Measurements from ENCODE around the gene BAX. TPM values are rescaled to one million over a fixed set of nuclear protein-coding genes. Genes with fewer than 3 reads are reported as not detected.
"Not testable (repeated sequence)": the region's sequence is repeated elsewhere in the genome, so short reads cannot be mapped to it uniquely, and the experiment has no call there.

Gene BAX
- total RNA-seq, 1 donor from 2014 or later: 20.4 TPM

- H3K4me1 ChIP-seq (ENCODE audit: control insufficient read depth in 3 of 3, insufficient read depth in 3 of 3, low read length in 3 of 3); H3K9me3 ChIP-seq (ENCODE audit: control insufficient read depth in 3 of 3, low read length in 3 of 3); H3K27me3 ChIP-seq (ENCODE audit: control insufficient read depth in 3 of 3, insufficient read depth in 3 of 3, low read length in 3 of 3); H3K36me3 ChIP-seq (ENCODE audit: control insufficient read depth in 3 of 3, insufficient read depth in 3 of 3, low read length in 3 of 3); H3K4me3 ChIP-seq (ENCODE audit: low read length in 3 of 3); H3K27ac ChIP-seq (ENCODE audit: low read depth, low read length); H3K9ac ChIP-seq (ENCODE audit: low read depth in 1 of 3, low read length in 3 of 3): not testable (repeated sequence)
These were observed 27.0 kb upstream of the BAX start for GRCh38 chr19:48927692-48928091.

GRCh38 chr19:48928164-48929025 is 26.3 kb upstream of the BAX start:
- H3K4me3 ChIP-seq (ENCODE audit: low read length in 3 of 3): no peak overlapping the region

GRCh38 chr19:48933382-48933932 is 21.2 kb upstream of the BAX start, which contains the start of gene DHDH:
Gene DHDH (plus strand): TSS chr19:48933699. CDS start chr19:48933722, 23 bp downstream.
- H3K4me3 ChIP-seq (ENCODE audit: low read length in 3 of 3): peak within 1 kb of the TSS; percentile 9 to 68 (median 45)
- H3K9ac ChIP-seq (ENCODE audit: low read depth in 1 of 3, low read length in 3 of 3): peak within 1 kb of the TSS in 2 of 3 donors; percentile 0 to 50
- no peaks in the 10 kb centered on the region for H3K36me3 ChIP-seq (ENCODE audit: control insufficient read depth in 3 of 3, insufficient read depth in 3 of 3, low read length in 3 of 3)

More at GRCh38 chr19:48928164-48929025, 26.3 kb upstream of the BAX start:
- Histone ChIP-seq H3K4me1 (ENCODE audit: control insufficient read depth in 3 of 3, insufficient read depth in 3 of 3, low read length in 3 of 3) (peaks cover 3 to 7% (median 5%) of the 10 kb centered on the region in 3 donors), H3K9ac (ENCODE audit: low read depth in 1 of 3, low read length in 3 of 3) (no peak overlapping the region), H3K27me3 (ENCODE audit: control insufficient read depth in 3 of 3, insufficient read depth in 3 of 3, low read length in 3 of 3) (peaks cover 3 to 11% (median 8%) of the 10 kb centered on the region in 3 donors), H3K9me3 (ENCODE audit: control insufficient read depth in 3 of 3, low read length in 3 of 3) (no peaks in the 10 kb centered on the region), H3K36me3 (ENCODE audit: control insufficient read depth in 3 of 3, insufficient read depth in 3 of 3, low read length in 3 of 3) (no peaks in the 10 kb centered on the region), H3K27ac (ENCODE audit: low read depth, low read length) (no peak overlapping the region)

GRCh38 chr19:48934837-48935236 is 19.8 kb upstream of the BAX start:
- Histone ChIP-seq H3K36me3 (ENCODE audit: control insufficient read depth in 3 of 3, insufficient read depth in 3 of 3, low read length in 3 of 3) (no peaks in the 10 kb centered on the region), H3K9me3 (ENCODE audit: control insufficient read depth in 3 of 3, low read length in 3 of 3) (no peaks in the 10 kb centered on the region), H3K4me1 (ENCODE audit: control insufficient read depth in 3 of 3, insufficient read depth in 3 of 3, low read length in 3 of 3) (peaks cover 6 to 9% (median 7%) of the 10 kb centered on the region in 3 donors), H3K4me3 (ENCODE audit: low read length in 3 of 3) (no peak overlapping the region), H3K27me3 (ENCODE audit: control insufficient read depth in 3 of 3, insufficient read depth in 3 of 3, low read length in 3 of 3) (peaks cover 8 to 19% (median 18%) of the 10 kb centered on the region in 3 donors), H3K27ac (ENCODE audit: low read depth, low read length) (no peak overlapping the region), H3K9ac (ENCODE audit: low read depth in 1 of 3, low read length in 3 of 3) (no peak overlapping the region)

More at GRCh38 chr19:48933382-48933932, 21.2 kb upstream of the BAX start, which contains the start of gene DHDH:
- no peak within 1 kb of the TSS for H3K27ac ChIP-seq (ENCODE audit: low read depth, low read length)
- peaks cover 6 to 9% (median 7%) of the 10 kb centered on the region in 3 donors for H3K4me1 ChIP-seq (ENCODE audit: control insufficient read depth in 3 of 3, insufficient read depth in 3 of 3, low read length in 3 of 3)
- H3K27me3 ChIP-seq (ENCODE audit: control insufficient read depth in 3 of 3, insufficient read depth in 3 of 3, low read length in 3 of 3): peaks cover 8 to 19% (median 18%) of the 10 kb centered on the region in 3 donors
- H3K9me3 ChIP-seq (ENCODE audit: control insufficient read depth in 3 of 3, low read length in 3 of 3): no peaks in the 10 kb centered on the region

- no peak overlapping the region for H3K4me3 ChIP-seq (ENCODE audit: low read length in 3 of 3)
These were observed 18.8 kb upstream of the BAX start for GRCh38 chr19:48935864-48936263.

GRCh38 chr19:48938256-48938655 is 16.4 kb upstream of the BAX start:
- Histone ChIP-seq H3K9ac (ENCODE audit: low read depth in 1 of 3, low read length in 3 of 3) (no peak overlapping the region), H3K27ac (ENCODE audit: low read depth, low read length) (no peak overlapping the region), H3K9me3 (ENCODE audit: control insufficient read depth in 3 of 3, low read length in 3 of 3) (peaks cover 0 to 2% (median 0%) of the 10 kb centered on the region in 3 donors), H3K4me1 (ENCODE audit: control insufficient read depth in 3 of 3, insufficient read depth in 3 of 3, low read length in 3 of 3) (peaks cover 3 to 7% (median 5%) of the 10 kb centered on the region in 3 donors), H3K27me3 (ENCODE audit: control insufficient read depth in 3 of 3, insufficient read depth in 3 of 3, low read length in 3 of 3) (peaks cover 1 to 15% (median 10%) of the 10 kb centered on the region in 3 donors), H3K4me3 (ENCODE audit: low read length in 3 of 3) (no peak overlapping the region), H3K36me3 (ENCODE audit: control insufficient read depth in 3 of 3, insufficient read depth in 3 of 3, low read length in 3 of 3) (no peaks in the 10 kb centered on the region)

More at GRCh38 chr19:48935864-48936263, 18.8 kb upstream of the BAX start:
- no peaks in the 10 kb centered on the region for H3K9me3 ChIP-seq (ENCODE audit: control insufficient read depth in 3 of 3, low read length in 3 of 3)
- no peak overlapping the region for H3K27ac ChIP-seq (ENCODE audit: low read depth, low read length)
- H3K36me3 ChIP-seq (ENCODE audit: control insufficient read depth in 3 of 3, insufficient read depth in 3 of 3, low read length in 3 of 3): no peaks in the 10 kb centered on the region
- peaks cover 8 to 19% (median 18%) of the 10 kb centered on the region in 3 donors for H3K27me3 ChIP-seq (ENCODE audit: control insufficient read depth in 3 of 3, insufficient read depth in 3 of 3, low read length in 3 of 3)
- peaks cover 6 to 9% (median 7%) of the 10 kb centered on the region in 3 donors for H3K4me1 ChIP-seq (ENCODE audit: control insufficient read depth in 3 of 3, insufficient read depth in 3 of 3, low read length in 3 of 3)
- H3K9ac ChIP-seq (ENCODE audit: low read depth in 1 of 3, low read length in 3 of 3): no peak overlapping the region

GRCh38 chr19:48940902-48941301 is 13.8 kb upstream of the BAX start:
- H3K27me3 ChIP-seq (ENCODE audit: control insufficient read depth in 3 of 3, insufficient read depth in 3 of 3, low read length in 3 of 3): no peaks in the 10 kb centered on the region
- no peak overlapping the region for H3K4me3 ChIP-seq (ENCODE audit: low read length in 3 of 3)
- no peaks in the 10 kb centered on the region for H3K4me1 ChIP-seq (ENCODE audit: control insufficient read depth in 3 of 3, insufficient read depth in 3 of 3, low read length in 3 of 3)
- H3K36me3 ChIP-seq (ENCODE audit: control insufficient read depth in 3 of 3, insufficient read depth in 3 of 3, low read length in 3 of 3): no peaks in the 10 kb centered on the region
- peaks cover 0 to 2% (median 0%) of the 10 kb centered on the region in 3 donors for H3K9me3 ChIP-seq (ENCODE audit: control insufficient read depth in 3 of 3, low read length in 3 of 3)
- H3K27ac ChIP-seq (ENCODE audit: low read depth, low read length): no peak overlapping the region
- no peak overlapping the region for H3K9ac ChIP-seq (ENCODE audit: low read depth in 1 of 3, low read length in 3 of 3)

- no peaks in the 10 kb centered on the region for H3K27me3 ChIP-seq (ENCODE audit: control insufficient read depth in 3 of 3, insufficient read depth in 3 of 3, low read length in 3 of 3)
- no peak overlapping the region for H3K27ac ChIP-seq (ENCODE audit: low read depth, low read length)
- no peaks in the 10 kb centered on the region for H3K36me3 ChIP-seq (ENCODE audit: control insufficient read depth in 3 of 3, insufficient read depth in 3 of 3, low read length in 3 of 3)
- no peak overlapping the region for H3K4me3 ChIP-seq (ENCODE audit: low read length in 3 of 3)
- no peak overlapping the region for H3K9ac ChIP-seq (ENCODE audit: low read depth in 1 of 3, low read length in 3 of 3)
- peaks cover 4 to 10% (median 4%) of the 10 kb centered on the region in 3 donors for H3K4me1 ChIP-seq (ENCODE audit: control insufficient read depth in 3 of 3, insufficient read depth in 3 of 3, low read length in 3 of 3)
- H3K9me3 ChIP-seq (ENCODE audit: control insufficient read depth in 3 of 3, low read length in 3 of 3): peaks cover 0 to 2% (median 0%) of the 10 kb centered on the region in 3 donors
These were observed 11.6 kb upstream of the BAX start for GRCh38 chr19:48943081-48943480.

GRCh38 chr19:48945415-48945814 is 9.3 kb upstream of the BAX start:
- Histone ChIP-seq H3K9ac (ENCODE audit: low read depth in 1 of 3, low read length in 3 of 3) (no peak overlapping the region), H3K27ac (ENCODE audit: low read depth, low read length) (no peak overlapping the region), H3K4me3 (ENCODE audit: low read length in 3 of 3) (no peak overlapping the region), H3K4me1 (ENCODE audit: control insufficient read depth in 3 of 3, insufficient read depth in 3 of 3, low read length in 3 of 3) (peaks cover 4 to 10% (median 4%) of the 10 kb centered on the region in 3 donors), H3K9me3 (ENCODE audit: control insufficient read depth in 3 of 3, low read length in 3 of 3) (peaks cover 0 to 2% (median 0%) of the 10 kb centered on the region in 3 donors), H3K27me3 (ENCODE audit: control insufficient read depth in 3 of 3, insufficient read depth in 3 of 3, low read length in 3 of 3) (no peaks in the 10 kb centered on the region), H3K36me3 (ENCODE audit: control insufficient read depth in 3 of 3, insufficient read depth in 3 of 3, low read length in 3 of 3) (no peaks in the 10 kb centered on the region)

- H3K4me1 ChIP-seq (ENCODE audit: control insufficient read depth in 3 of 3, insufficient read depth in 3 of 3, low read length in 3 of 3): peaks cover 4 to 10% (median 4%) of the 10 kb centered on the region in 3 donors
- H3K4me3 ChIP-seq (ENCODE audit: low read length in 3 of 3): no peak overlapping the region
- no peaks in the 10 kb centered on the region for H3K27me3 ChIP-seq (ENCODE audit: control insufficient read depth in 3 of 3, insufficient read depth in 3 of 3, low read length in 3 of 3)
- peaks cover 0 to 2% (median 0%) of the 10 kb centered on the region in 3 donors for H3K9me3 ChIP-seq (ENCODE audit: control insufficient read depth in 3 of 3, low read length in 3 of 3)
- no peaks in the 10 kb centered on the region for H3K36me3 ChIP-seq (ENCODE audit: control insufficient read depth in 3 of 3, insufficient read depth in 3 of 3, low read length in 3 of 3)
- H3K9ac ChIP-seq (ENCODE audit: low read depth in 1 of 3, low read length in 3 of 3): no peak overlapping the region
- H3K27ac ChIP-seq (ENCODE audit: low read depth, low read length): no peak overlapping the region
These were observed 8.9 kb upstream of the BAX start for GRCh38 chr19:48945817-48946216.
